Metanephros (tissue), 1 donor: ENCODE measurements around the gene PRL. TPM values are rescaled to one million over a fixed set of nuclear protein-coding genes. Genes with fewer than 3 reads are reported as not detected.

Source experiments
- total RNA-seq: library from RNA; depleted of rRNA; stranded (reverse); fragments of >200 nt; gene quantifications from one replicate; pipeline ENCODE4 v1.2.3, GENCODE V29; 2014

The PRL gene
- 0.58 TPM for total RNA-seq

DNA sequence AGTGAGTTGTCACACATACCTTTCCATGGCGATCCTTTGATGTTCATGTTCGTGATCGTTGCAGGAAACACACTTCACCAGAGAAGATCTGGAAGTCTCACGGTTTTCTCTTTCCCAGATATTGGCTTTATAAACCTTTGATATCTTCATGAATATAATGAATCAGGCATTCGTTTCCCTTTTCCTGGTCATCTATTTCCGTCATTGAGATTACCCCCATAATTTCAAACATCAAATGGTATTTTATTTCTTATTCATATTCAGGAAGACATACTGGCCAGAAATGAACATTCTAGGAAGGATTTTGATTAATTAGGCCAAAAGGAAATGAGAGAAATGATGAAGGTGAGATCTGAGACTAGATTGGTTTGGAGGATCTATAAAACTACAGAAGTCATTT is at the start of gene PRL:
PRL (minus strand) TSS at position 101 of the 400 bp plus-strand sequence; CDS start at position 47, 54 bp downstream.

